Keratinocyte (primary cell): Measurements from ENCODE around the gene GDPD4. TPM values are rescaled to one million over a fixed set of nuclear protein-coding genes. Genes with fewer than 3 reads are reported as not detected.

Experiments used
- DNase-seq: peaks from one replicate; pipeline ENCODE4 v3.0.0-alpha.2; 2011; ENCODE audit warnings: low read depth, missing footprints, low spot score
- FAIRE-seq: peaks from 2 replicates; lab custom pipeline; 2011; peaks lifted over from hg19 to GRCh38; lab: Jason Lieb, UNC
- H2AFZ ChIP-seq: 2 replicates; pipeline ENCODE4 v1.6.0; 2012; ENCODE audit warnings: low read length, control low read depth, inconsistent platforms; ENCODE audit not compliant: control insufficient read depth
- H3K27ac ChIP-seq: 2 replicates; pipeline ENCODE4 v1.5.1; 2011; ENCODE audit warnings: low read length; ENCODE audit not compliant: control insufficient read depth, insufficient read depth
- H3K27me3 ChIP-seq: 3 replicates; pipeline ENCODE4 v1.6.0; 2011; ENCODE audit warnings: low read length; ENCODE audit not compliant: control insufficient read depth, insufficient read depth; ENCODE audit errors: extremely low read depth
- H3K36me3 ChIP-seq, 2 experiments: 2 replicates in 1 of 2; 3 replicates in 1 of 2; pipeline ENCODE4 v1.5.1; 2011; ENCODE audit warnings: low read length in 2 of 2, mild to moderate bottlenecking in 1 of 2; ENCODE audit not compliant: control insufficient read depth in 2 of 2, insufficient read depth in 2 of 2; ENCODE audit errors: extremely low read depth in 1 of 2
- H3K4me1 ChIP-seq: 3 replicates; pipeline ENCODE4 v1.5.1; 2011; ENCODE audit warnings: low read length; ENCODE audit not compliant: control insufficient read depth, insufficient read depth; ENCODE audit errors: extremely low read depth
- H3K4me2 ChIP-seq: 3 replicates; pipeline ENCODE4 v1.6.0; 2011; ENCODE audit warnings: low read depth, low read length; ENCODE audit not compliant: control insufficient read depth, insufficient read depth; ENCODE audit errors: extremely low read depth
- H3K4me3 ChIP-seq, 3 experiments: fragments of 200-600 bp in 1 of 3; sonication (generic) in 1 of 3; 2 replicates in 2 of 3; 3 replicates in 1 of 3; pipeline ENCODE4 v1.5.1; 2011 to 2016; ENCODE audit warnings: low read length in 3 of 3, mild to moderate bottlenecking in 3 of 3, control low read depth in 2 of 3, inconsistent platforms in 1 of 3, low read depth in 1 of 3, mixed read lengths in 1 of 3, mixed run types in 1 of 3, moderate library complexity in 1 of 3; ENCODE audit not compliant: control insufficient read depth in 2 of 3, insufficient read depth in 2 of 3; ENCODE audit errors: extremely low read depth in 1 of 3
- H3K79me2 ChIP-seq: 2 replicates; pipeline ENCODE4 v1.6.0; 2012; ENCODE audit warnings: low read length; ENCODE audit not compliant: control insufficient read depth, insufficient read depth
- H3K9ac ChIP-seq: 3 replicates; pipeline ENCODE4 v1.6.0; 2011; ENCODE audit warnings: low read length; ENCODE audit not compliant: control insufficient read depth, insufficient read depth; ENCODE audit errors: extremely low read depth
- H3K9me1 ChIP-seq: 3 replicates; pipeline ENCODE4 v1.6.0; 2011; ENCODE audit warnings: low read length; ENCODE audit not compliant: control insufficient read depth, insufficient read depth; ENCODE audit errors: extremely low read depth
- H3K9me3 ChIP-seq: 2 replicates; pipeline ENCODE4 v1.5.1; 2012; ENCODE audit warnings: low read depth, low read length; ENCODE audit not compliant: control insufficient read depth
- H4K20me1 ChIP-seq: 3 replicates; pipeline ENCODE4 v1.6.0; 2011; ENCODE audit warnings: low read length; ENCODE audit not compliant: control insufficient read depth, insufficient read depth; ENCODE audit errors: extremely low read depth
- CTCF ChIP-seq, 3 experiments: IDR thresholded peaks in 1 of 3; conservative IDR thresholded peaks in 1 of 3; optimal IDR thresholded peaks in 1 of 3; 2 replicates in 2 of 3; 3 replicates in 1 of 3; pipeline versions ENCODE3 to v1.5.1; 2011; ENCODE audit warnings: low read length in 3 of 3, mild to moderate bottlenecking in 3 of 3, moderate library complexity in 2 of 3, control low read depth in 1 of 3, inconsistent platforms in 1 of 3; ENCODE audit not compliant: insufficient read depth in 2 of 3; ENCODE audit errors: extremely low read depth in 1 of 3
- EZH2 ChIP-seq: IDR thresholded peaks from one replicate; pipeline ENCODE4 v1.6.1; 2012; ENCODE audit warnings: inconsistent platforms, mild to moderate bottlenecking, low read length, moderate library complexity
- dilution Hi-C: fragments of 300-500 bp; cut with MboI; formaldehyde crosslinking; loops from one replicate; pipeline ENCODE4 v1.7.0; 2020; ENCODE audit warnings: low sequenced_read_pairs; ENCODE audit not compliant: extremely low pct_ligation_motif_present
- polyA plus RNA-seq, 5 experiments: library from polyadenylated mRNA; depleted of rRNA in 3 of 5; stranded (reverse) in 3 of 5; stranded (forward) in 1 of 5; unstranded in 1 of 5; fragments of >200 nt; gene quantifications; 1 replicate in 1 of 5; 2 replicates in 3 of 5; 3 replicates in 1 of 5; pipeline versions ENCODE4 v1.2.1 to v1.2.3, GENCODE V29; 2011 to 2012; ENCODE audit warnings: missing spikeins in 2 of 5, low read depth in 1 of 5, low replicate concordance in 1 of 5

Gene GDPD4
- polyA plus RNA-seq, 1 donor (not counting 4 experiments of a cell fraction or from before 2014, with no cell fraction given), result not detected

GRCh38 chr11:77174559-77174958 is 126.9 kb downstream of the GDPD4 start:
- no peaks in the 10 kb centered on the region for H3K9me1 ChIP-seq
- no peak for FAIRE-seq
- no peaks in the 10 kb centered on the region for H3K27me3 ChIP-seq
- no peak overlapping the region for H3K4me2 ChIP-seq
- DNase-seq, result no peak
- H3K36me3 ChIP-seq, result no peaks in the 10 kb centered on the region
- no peak for TF ChIP-seq CTCF (optimal IDR thresholded peaks at IDR 0.05 in 1 of 3, IDR thresholded peaks at IDR 0.05 in 1 of 3, conservative IDR thresholded peaks at IDR 0.05 in 1 of 3; ENCODE audit: extremely low read depth in 1 of 3, insufficient read depth in 2 of 3, low read length in 3 of 3)
- no peak for TF ChIP-seq EZH2
- H3K4me3 ChIP-seq, result no peak overlapping the region
- H2AFZ ChIP-seq, result no peak overlapping the region
- H3K27ac ChIP-seq, result no peak overlapping the region
- no peak overlapping the region for H3K9ac ChIP-seq
- no peaks in the 10 kb centered on the region for H4K20me1 ChIP-seq
- H3K79me2 ChIP-seq, result no peaks in the 10 kb centered on the region
- H3K4me1 ChIP-seq, result no peaks in the 10 kb centered on the region
- no peaks in the 10 kb centered on the region for H3K9me3 ChIP-seq
- dilution Hi-C loops, result no loop called here

GRCh38 chr11:77173494-77173893 is 128.0 kb downstream of the GDPD4 start:
- Histone ChIP-seq H3K36me3 (no peaks in the 10 kb centered on the region), H3K9ac (no peak overlapping the region), H3K27me3 (no peaks in the 10 kb centered on the region), H3K79me2 (no peaks in the 10 kb centered on the region), H3K4me1 (no peaks in the 10 kb centered on the region), H3K27ac (no peak overlapping the region), H3K4me3 (no peak overlapping the region), H3K4me2 (no peak overlapping the region), H2AFZ (no peak overlapping the region), H3K9me3 (no peaks in the 10 kb centered on the region), H4K20me1 (no peaks in the 10 kb centered on the region), H3K9me1 (no peaks in the 10 kb centered on the region)
- no peak for TF ChIP-seq EZH2
- no peak for TF ChIP-seq CTCF (optimal IDR thresholded peaks at IDR 0.05 in 1 of 3, IDR thresholded peaks at IDR 0.05 in 1 of 3, conservative IDR thresholded peaks at IDR 0.05 in 1 of 3; ENCODE audit: extremely low read depth in 1 of 3, insufficient read depth in 2 of 3, low read length in 3 of 3)
- FAIRE-seq (no peak), DNase-seq (no peak)
- dilution Hi-C loops, result no loop called here
